C4-2B (cell line): Measurements from ENCODE around the gene SCAPER.
"Not testable (repeated sequence)": the region's sequence is repeated elsewhere in the genome, so short reads cannot be mapped to it uniquely, and the experiment has no call there.

Experiments used
- ZFX ChIP-seq: fragments of 450-650 bp; IDR thresholded peaks from 2 replicates; pipeline ENCODE4 v1.6.1; 2017
- TF ChIP-seq, protein P1 (sequence below): fragments of 450-650 bp; conservative IDR thresholded peaks from 2 replicates; pipeline ENCODE4 v1.5.1; 2017; ENCODE audit warnings: mild to moderate bottlenecking

DNA sequence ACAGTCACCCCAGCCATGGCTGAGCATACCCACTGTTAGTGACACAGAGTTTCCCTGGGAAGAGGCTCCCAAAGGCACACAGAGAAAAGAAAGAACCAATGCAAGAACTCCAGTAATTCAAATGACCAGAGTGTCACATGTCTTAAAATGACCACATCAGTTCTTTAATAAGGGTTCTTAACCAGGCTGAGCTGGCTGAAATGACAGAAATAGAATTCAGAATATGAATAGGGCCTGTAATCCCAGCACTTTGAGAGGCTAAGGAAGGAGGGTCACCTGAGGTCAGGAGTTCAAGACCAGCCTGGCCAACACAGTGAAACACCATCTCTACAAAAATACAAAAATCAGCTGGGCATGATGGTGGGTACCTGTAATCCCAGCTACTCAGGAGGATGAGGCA lies 54.8 kb downstream of the SCAPER start:
- TF ChIP-seq, protein P1, sequence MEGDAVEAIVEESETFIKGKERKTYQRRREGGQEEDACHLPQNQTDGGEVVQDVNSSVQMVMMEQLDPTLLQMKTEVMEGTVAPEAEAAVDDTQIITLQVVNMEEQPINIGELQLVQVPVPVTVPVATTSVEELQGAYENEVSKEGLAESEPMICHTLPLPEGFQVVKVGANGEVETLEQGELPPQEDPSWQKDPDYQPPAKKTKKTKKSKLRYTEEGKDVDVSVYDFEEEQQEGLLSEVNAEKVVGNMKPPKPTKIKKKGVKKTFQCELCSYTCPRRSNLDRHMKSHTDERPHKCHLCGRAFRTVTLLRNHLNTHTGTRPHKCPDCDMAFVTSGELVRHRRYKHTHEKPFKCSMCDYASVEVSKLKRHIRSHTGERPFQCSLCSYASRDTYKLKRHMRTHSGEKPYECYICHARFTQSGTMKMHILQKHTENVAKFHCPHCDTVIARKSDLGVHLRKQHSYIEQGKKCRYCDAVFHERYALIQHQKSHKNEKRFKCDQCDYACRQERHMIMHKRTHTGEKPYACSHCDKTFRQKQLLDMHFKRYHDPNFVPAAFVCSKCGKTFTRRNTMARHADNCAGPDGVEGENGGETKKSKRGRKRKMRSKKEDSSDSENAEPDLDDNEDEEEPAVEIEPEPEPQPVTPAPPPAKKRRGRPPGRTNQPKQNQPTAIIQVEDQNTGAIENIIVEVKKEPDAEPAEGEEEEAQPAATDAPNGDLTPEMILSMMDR = not testable (repeated sequence)
- TF ChIP-seq ZFX = not testable (repeated sequence)
